Breast epithelium (tissue), 4 donors: ENCODE data around the gene REPS2. TPM values are rescaled to one million over a fixed set of nuclear protein-coding genes. Genes with fewer than 3 reads are reported as not detected.

Source experiments
- DNase-seq, 2 donors: peaks; one replicate each; pipeline ENCODE4 v3.0.0-alpha.2; 2019; ENCODE audit warnings: low spot score in 2 of 2
- H3K27ac ChIP-seq, 2 donors: fragments of 200-600 bp; sonication (generic) in 1 of 2; one replicate each; pipeline ENCODE4 v1.5.1; 2016 to 2019; ENCODE audit warnings: mild to moderate bottlenecking in 1 of 2
- H3K27me3 ChIP-seq, 2 donors: fragments of 200-600 bp; sonication (generic) in 1 of 2; one replicate each; pipeline versions ENCODE4 v1.5.1 to v1.6.0; 2017 to 2019; ENCODE audit warnings: control low read depth in 1 of 2, mild to moderate bottlenecking in 1 of 2
- H3K36me3 ChIP-seq: fragments of 200-600 bp; one replicate; pipeline ENCODE4 v1.5.1; 2019
- H3K4me1 ChIP-seq, 2 donors: fragments of 200-600 bp; sonication (generic); one replicate each; pipeline ENCODE4 v1.5.1; 2016 to 2019; ENCODE audit warnings: control low read depth in 1 of 2
- H3K4me3 ChIP-seq, 3 donors: fragments of 200-600 bp; sonication (generic); 1 replicate in 2 of 3; 2 replicates in 1 of 3; pipeline ENCODE4 v1.5.1; 2016 to 2019; ENCODE audit warnings: mild to moderate bottlenecking in 3 of 3, moderate library complexity in 2 of 3
- H3K9me3 ChIP-seq, 2 donors: fragments of 200-600 bp; sonication (generic) in 1 of 2; one replicate each; pipeline ENCODE4 v1.5.1; 2016 to 2019; ENCODE audit warnings: control low read depth in 1 of 2
- CTCF ChIP-seq, 3 donors: fragments of 450-650 bp; IDR thresholded peaks; one replicate each; pipeline ENCODE4 v1.5.1; 2016 to 2017; ENCODE audit warnings: antibody characterized with exemption in 3 of 3, mild to moderate bottlenecking in 3 of 3, moderate library complexity in 3 of 3
- POLR2A ChIP-seq: fragments of 450-650 bp; IDR thresholded peaks from one replicate; pipeline ENCODE4 v1.6.1; 2016; ENCODE audit warnings: antibody characterized with exemption, mild to moderate bottlenecking, moderate library complexity
- POLR2AphosphoS5 ChIP-seq, 3 donors: sonication (generic); formaldehyde crosslinking; IDR thresholded peaks; one replicate each; pipeline ENCODE4 v1.6.1; 2017; ENCODE audit warnings: antibody characterized with exemption in 3 of 3
- intact Hi-C: fragments of 100-400 bp; cut with DNase I; formaldehyde crosslinking; loops from one replicate; pipeline ENCODE4 v1.15.1; 2023; ENCODE audit warnings: low total_unique reads
- total RNA-seq, 3 donors: library from RNA; depleted of rRNA; stranded (reverse); fragments of >200 nt; gene quantifications; one replicate each; pipeline ENCODE4 v1.1.0, GENCODE V29; 2016

The REPS2 gene
- total RNA-seq, 3 donors from 2014 or later: 9.6 to 21.4 (median 13.1) TPM

- no peaks in the 10 kb centered on the region for H3K36me3 ChIP-seq
- H3K4me1 ChIP-seq: no peaks in the 10 kb centered on the region
- H3K27me3 ChIP-seq: peaks cover 0 to 27% of the 10 kb centered on the region in 2 donors
- DNase-seq: no peak
- H3K27ac ChIP-seq: no peak overlapping the region
- intact Hi-C loops: no loop called here
- TF ChIP-seq CTCF (IDR thresholded peaks at IDR 0.05): no peak
- no peak for TF ChIP-seq POLR2A
- no peak for TF ChIP-seq POLR2AphosphoS5 (IDR thresholded peaks at IDR 0.05)
- no peak overlapping the region for H3K4me3 ChIP-seq
- H3K9me3 ChIP-seq: no peaks in the 10 kb centered on the region
Measured at GRCh38 chrX:17104433-17104832, 158.0 kb downstream of the REPS2 start.

DNA sequence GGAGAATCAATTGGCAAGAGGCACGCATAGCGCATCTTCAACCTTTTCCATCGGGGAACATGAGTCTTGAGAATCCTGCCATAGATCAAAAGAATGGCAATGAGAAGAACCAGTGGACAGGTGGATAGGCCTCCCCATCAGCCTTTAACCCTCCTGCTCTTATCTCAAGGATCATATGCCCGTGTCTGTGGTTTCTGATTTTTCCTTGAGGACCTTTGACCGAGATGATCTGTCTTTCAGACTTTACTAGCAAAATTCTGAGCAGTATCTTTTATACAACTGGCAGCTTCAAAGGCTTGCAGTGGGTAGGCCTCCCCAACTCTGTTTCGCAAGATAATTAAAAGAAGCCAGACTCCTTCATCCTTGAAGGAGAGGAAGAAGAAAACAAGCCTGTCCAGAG is 174.4 kb downstream of the REPS2 start:
- no peaks in the 10 kb centered on the region for H3K9me3 ChIP-seq
- H3K27me3 ChIP-seq: peaks cover 0 to 7% of the 10 kb centered on the region in 2 donors
- H3K4me1 ChIP-seq: no peaks in the 10 kb centered on the region
- no peak for TF ChIP-seq POLR2A
- no peak for TF ChIP-seq CTCF (IDR thresholded peaks at IDR 0.05)
- no peak for TF ChIP-seq POLR2AphosphoS5 (IDR thresholded peaks at IDR 0.05)
- no peak overlapping the region for H3K4me3 ChIP-seq
- no peak overlapping the region for H3K27ac ChIP-seq
- intact Hi-C loops: no loop called here
- no peak for DNase-seq
- no peaks in the 10 kb centered on the region for H3K36me3 ChIP-seq

GRCh38 chrX:17154001-17154400 is 207.5 kb downstream of the REPS2 start:
- no peaks in the 10 kb centered on the region for H3K9me3 ChIP-seq
- no peak for DNase-seq
- intact Hi-C loops: no loop called here
- TF ChIP-seq POLR2A (no peak), POLR2AphosphoS5 (IDR thresholded peaks at IDR 0.05) (no peak), CTCF (IDR thresholded peaks at IDR 0.05) (no peak)
- H3K27me3 ChIP-seq: peaks cover 0 to 22% of the 10 kb centered on the region in 2 donors
- H3K27ac ChIP-seq: no peak overlapping the region
- no peaks in the 10 kb centered on the region for H3K4me1 ChIP-seq
- H3K36me3 ChIP-seq: no peaks in the 10 kb centered on the region
- H3K4me3 ChIP-seq: no peak overlapping the region

DNA sequence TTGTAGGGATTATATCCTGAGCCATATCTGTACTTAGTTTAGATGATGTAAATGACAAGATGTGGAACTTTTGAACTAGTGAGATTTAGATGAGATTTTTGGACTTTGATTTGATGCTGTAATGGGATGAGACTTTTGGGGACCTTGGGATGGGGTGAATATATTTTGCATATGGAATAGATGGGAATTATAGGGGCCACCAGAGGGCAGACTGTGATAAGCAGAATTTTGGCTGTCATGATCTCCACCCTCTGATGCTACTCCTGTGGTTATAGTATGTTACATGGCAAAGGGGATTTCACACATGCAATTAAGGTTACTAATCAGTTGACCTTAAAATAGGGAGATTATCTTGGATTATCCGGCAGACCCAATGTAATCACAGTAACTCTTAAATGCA is 214.5 kb downstream of the REPS2 start:
- DNase-seq: no peak
- Histone ChIP-seq H3K27me3 (no peaks in the 10 kb centered on the region), H3K4me3 (no peak overlapping the region), H3K27ac (no peak overlapping the region), H3K9me3 (peaks cover 9 to 47% of the 10 kb centered on the region in 2 donors), H3K4me1 (no peaks in the 10 kb centered on the region), H3K36me3 (no peaks in the 10 kb centered on the region)
- intact Hi-C loops: no loop called here
- TF ChIP-seq POLR2AphosphoS5 (IDR thresholded peaks at IDR 0.05) (no peak), POLR2A (no peak), CTCF (IDR thresholded peaks at IDR 0.05) (no peak)

- TF ChIP-seq POLR2A: no peak
- intact Hi-C loops: no loop called here
- no peaks in the 10 kb centered on the region for H3K4me1 ChIP-seq
- no peaks in the 10 kb centered on the region for H3K27me3 ChIP-seq
- no peak overlapping the region for H3K27ac ChIP-seq
- H3K36me3 ChIP-seq: no peaks in the 10 kb centered on the region
- peaks cover 9 to 47% of the 10 kb centered on the region in 2 donors for H3K9me3 ChIP-seq
- no peak for DNase-seq
- H3K4me3 ChIP-seq: no peak overlapping the region
Measured at GRCh38 chrX:17161991-17162390, 215.5 kb downstream of the REPS2 start.

- intact Hi-C loops: no loop called here
- no peaks in the 10 kb centered on the region for H3K27me3 ChIP-seq
- no peak overlapping the region for H3K4me3 ChIP-seq
- no peak overlapping the region for H3K27ac ChIP-seq
- no peaks in the 10 kb centered on the region for H3K36me3 ChIP-seq
- H3K9me3 ChIP-seq: peaks cover 9 to 47% of the 10 kb centered on the region in 2 donors
- no peaks in the 10 kb centered on the region for H3K4me1 ChIP-seq
- no peak for DNase-seq
- TF ChIP-seq POLR2A: no peak
- no peak for TF ChIP-seq POLR2AphosphoS5 (IDR thresholded peaks at IDR 0.05)
- TF ChIP-seq CTCF (IDR thresholded peaks at IDR 0.05): no peak
Measured at GRCh38 chrX:17164079-17164478, 217.6 kb downstream of the REPS2 start.
